A375 (cell line): Measurements from ENCODE around the gene TKT. TPM values are rescaled to one million over a fixed set of nuclear protein-coding genes. Genes with fewer than 3 reads are reported as not detected.

ENCODE experiments used
- small RNA-seq: library from RNA; depleted of rRNA; stranded (forward); fragments of <200 nt; gene quantifications from one replicate; pipeline ENCODE3, GENCODE V24; 2014
- total RNA-seq: library from RNA; depleted of rRNA; stranded (reverse); fragments of >200 nt; shearing (Covaris generic); gene quantifications from 2 replicates; pipeline ENCODE4 v1.2.3, GENCODE V29; 2014; rRNA removed

The TKT gene, protein sequence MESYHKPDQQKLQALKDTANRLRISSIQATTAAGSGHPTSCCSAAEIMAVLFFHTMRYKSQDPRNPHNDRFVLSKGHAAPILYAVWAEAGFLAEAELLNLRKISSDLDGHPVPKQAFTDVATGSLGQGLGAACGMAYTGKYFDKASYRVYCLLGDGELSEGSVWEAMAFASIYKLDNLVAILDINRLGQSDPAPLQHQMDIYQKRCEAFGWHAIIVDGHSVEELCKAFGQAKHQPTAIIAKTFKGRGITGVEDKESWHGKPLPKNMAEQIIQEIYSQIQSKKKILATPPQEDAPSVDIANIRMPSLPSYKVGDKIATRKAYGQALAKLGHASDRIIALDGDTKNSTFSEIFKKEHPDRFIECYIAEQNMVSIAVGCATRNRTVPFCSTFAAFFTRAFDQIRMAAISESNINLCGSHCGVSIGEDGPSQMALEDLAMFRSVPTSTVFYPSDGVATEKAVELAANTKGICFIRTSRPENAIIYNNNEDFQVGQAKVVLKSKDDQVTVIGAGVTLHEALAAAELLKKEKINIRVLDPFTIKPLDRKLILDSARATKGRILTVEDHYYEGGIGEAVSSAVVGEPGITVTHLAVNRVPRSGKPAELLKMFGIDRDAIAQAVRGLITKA
- total RNA-seq, result 390 and 463 TPM in 2 replicates

DNA sequence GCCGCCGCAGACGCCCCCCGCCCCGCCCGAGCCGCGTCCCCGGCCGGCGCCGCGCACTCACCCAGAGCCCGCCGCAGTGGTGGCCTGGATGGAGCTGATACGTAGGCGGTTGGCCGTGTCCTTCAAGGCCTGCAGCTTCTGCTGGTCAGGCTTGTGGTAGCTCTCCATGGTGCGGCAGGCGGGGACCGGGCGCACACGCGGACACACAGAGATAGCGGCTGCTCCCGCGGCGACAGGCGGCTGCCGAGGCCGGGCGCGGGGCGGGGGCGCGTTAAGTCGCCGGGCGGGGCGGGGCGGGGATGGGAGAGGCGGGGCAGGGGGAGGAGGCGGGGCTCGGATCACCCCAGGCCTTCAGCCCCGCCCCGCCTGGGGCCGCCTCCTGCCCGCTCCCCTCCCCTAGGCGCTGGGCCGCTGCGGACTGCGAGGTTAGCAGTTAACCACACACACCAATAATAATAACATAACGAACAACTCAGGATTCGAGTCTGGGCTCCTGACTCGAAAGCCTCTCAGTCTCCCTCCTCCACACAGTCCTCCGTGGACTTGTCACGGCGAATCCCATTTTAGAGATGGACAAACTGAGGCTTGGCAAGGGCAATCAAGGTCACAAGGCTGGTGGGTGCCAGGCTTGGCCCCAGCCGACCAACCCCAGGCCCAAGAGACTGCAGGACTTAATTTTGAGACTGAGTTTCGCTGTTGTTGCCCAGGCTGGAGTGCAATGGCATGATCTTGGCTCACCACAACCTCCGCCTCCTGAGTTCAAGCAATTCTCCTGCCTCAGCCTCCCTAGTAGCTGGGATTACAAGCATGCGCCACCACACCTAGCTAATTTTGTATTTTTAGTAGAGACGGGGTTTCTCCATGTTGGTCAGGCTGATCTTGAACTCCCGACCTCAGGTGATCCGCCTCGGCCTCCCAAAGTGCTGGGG lies at the start of gene TKT:
Gene TKT, minus strand, starts transcription at position 248 of the 929 bp plus-strand sequence. Its CDS starts 80 bp downstream, at position 168.

Small RNA genes lying within 50 kb of the gene (small RNA-seq; reads per million reads assigned to genes)
- gene RF00019, result not detected

Other genes with a start within 250 kb of the TKT start
- gene SFMBT1, start 209.9 kb downstream of the TKT start, total RNA-seq, result 7.2 and 9.4 TPM in 2 replicates
- gene RFT1, start 125.6 kb downstream of the TKT start, total RNA-seq, result 19.1 and 24.1 TPM in 2 replicates
- 6.9 and 7.1 TPM in 2 replicates for gene PRKCD, start 94.8 kb downstream of the TKT start, total RNA-seq
- gene DCP1A, start 91.5 kb upstream of the TKT start, total RNA-seq, result 14.5 and 15.3 TPM in 2 replicates
- 1.6 and 4.3 TPM in 2 replicates for gene CACNA1D, start 238.6 kb upstream of the TKT start, total RNA-seq